Placental pericyte (primary cell): ENCODE measurements around the gene CASP9. TPM values are rescaled to one million over a fixed set of nuclear protein-coding genes. Genes with fewer than 3 reads are reported as not detected.

Source experiments
- small RNA-seq: library from RNA; depleted of rRNA; stranded (forward); fragments of <200 nt; gene quantifications from one replicate; pipeline ENCODE3, GENCODE V24; 2012; ENCODE audit warnings: low replicate concordance
- total RNA-seq: library from RNA; depleted of rRNA; stranded (reverse); fragments of >200 nt; gene quantifications from 2 replicates; pipeline ENCODE4 v1.2.3, GENCODE V29; 2012

Gene CASP9
- 8.0 and 9.8 TPM in 2 replicates for total RNA-seq

DNA sequence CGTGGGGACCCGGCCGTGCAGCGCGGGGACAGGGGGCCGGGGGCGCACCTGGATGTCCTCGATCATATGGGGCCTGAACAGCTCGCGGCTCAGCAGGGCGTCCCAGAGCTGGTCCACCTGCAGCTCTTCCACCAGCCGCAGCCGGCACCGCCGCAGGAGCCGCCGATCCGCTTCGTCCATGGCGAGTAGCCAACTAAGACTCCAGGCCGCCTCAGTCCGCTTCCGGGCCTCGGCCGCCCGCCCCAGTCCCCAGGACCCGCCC lies at the start of gene CASP9:
TSS of gene CASP9 (minus strand) at position 195 of the 262 bp plus-strand sequence. CDS start at position 180, 15 bp downstream.

DNA sequence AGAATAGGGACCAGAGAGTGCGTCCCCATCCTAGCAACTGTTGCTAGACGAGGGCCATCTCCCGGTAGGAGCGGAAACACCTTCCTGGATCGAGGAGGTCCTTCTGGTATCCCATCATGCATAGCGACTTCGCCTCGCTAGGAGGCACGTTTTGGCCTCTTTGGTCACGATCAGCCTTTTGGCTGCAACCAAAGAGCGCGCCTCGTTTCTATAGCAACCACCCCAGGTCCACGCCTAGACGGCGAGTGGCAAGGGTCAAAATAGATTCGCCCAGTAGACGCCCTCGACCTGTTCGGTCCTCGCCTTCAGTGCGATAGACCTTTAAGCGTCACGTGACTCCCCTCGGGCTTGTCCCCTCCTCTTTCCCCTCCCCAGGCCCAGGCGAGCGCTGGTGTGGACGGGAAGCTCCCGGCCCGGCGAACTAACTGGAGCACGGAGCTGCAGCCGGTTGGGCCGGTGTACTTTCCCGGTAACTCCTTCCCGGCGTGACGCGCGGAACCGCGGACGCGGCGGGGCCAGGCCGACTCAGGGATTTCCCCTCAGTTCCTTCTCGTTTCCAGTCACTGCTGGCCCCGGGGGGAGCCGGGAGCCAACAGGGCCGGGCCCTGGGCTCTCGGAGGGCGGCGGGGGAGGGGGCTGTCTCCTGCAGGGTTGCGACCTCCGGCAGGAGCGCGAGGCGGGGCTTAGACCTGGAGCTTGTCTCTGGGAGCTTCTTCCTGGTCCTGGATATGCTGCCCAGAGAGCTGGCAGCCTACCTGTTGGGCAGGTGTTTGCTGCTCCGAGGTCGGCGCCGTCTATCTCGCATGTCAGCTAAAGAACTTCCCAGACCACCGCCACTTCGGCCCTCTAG lies 2.7 kb upstream of the CASP9 start, which contains the start of gene DNAJC16:
TSS of gene DNAJC16 (plus strand) at position 359 of the 850 bp plus-strand sequence. CDS start 2,258 bp downstream, outside the sequence.

DNA sequence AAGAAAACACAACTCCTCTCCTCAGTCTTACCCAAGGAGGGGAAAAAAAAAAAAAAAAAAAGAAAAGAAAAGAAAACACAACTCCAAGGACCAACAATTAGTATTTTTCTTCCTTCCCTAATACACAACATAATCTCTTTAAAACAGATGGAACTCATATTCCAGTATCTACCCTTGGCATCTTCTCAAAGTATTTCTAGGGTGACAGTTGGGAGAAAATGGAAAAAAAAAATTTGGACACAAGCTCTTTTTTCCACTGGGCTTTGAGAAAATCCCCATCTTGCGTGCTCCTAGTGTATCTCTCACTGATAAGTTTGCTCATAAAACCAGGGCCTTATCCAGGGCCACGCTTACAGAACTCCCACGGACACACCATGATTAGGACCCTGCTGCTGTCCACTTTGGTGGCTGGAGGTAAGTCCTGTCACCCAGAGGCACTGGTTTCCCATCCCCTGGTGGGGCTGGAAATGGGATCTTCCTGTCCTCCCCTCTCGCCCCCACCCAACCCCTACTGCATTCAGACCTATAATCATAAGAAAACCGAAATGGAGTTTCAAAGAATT lies 48.2 kb downstream of the CASP9 start, which contains the start of gene CELA2B:
TSS of gene CELA2B (plus strand) at position 353 of the 563 bp plus-strand sequence. CDS start at position 375, 22 bp downstream.

DNA sequence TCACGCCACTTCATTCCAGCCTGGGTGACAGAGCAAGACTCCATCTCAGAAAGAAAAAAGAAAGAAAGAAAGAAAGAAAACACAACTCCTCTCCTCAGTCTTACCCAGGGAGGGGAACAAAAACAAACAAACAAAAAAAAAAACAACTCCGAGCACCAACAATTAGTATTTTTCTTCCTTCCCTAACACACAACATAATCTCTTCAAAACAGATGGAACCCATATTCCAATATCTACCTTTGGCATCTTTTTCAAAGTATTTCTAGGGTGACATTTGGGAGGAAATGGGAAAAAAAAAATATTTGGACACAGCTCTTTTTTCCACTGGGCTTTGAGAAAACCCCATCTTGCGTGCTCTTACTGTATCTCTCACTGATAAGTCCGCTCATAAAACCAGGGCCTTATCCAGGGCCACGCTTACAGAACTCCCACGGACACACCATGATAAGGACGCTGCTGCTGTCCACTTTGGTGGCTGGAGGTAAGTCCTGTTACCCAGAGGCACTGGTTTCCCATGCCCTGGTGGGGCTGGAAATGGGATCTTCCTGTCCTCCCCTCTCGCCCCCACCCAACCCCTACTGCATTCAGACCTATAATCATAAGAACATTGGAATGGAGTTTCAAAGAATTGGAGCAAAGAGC lies 67.6 kb downstream of the CASP9 start, which contains the start of gene CELA2A:
TSS of gene CELA2A (plus strand) at position 420 of the 642 bp plus-strand sequence. CDS start at position 442, 22 bp downstream.

Small RNA genes lying within 50 kb of the gene (small RNA-seq; reads per million reads assigned to genes)
- 0.75 reads per million, percentile 33 among the genes with 10 or more reads in this experiment for gene SCARNA21B

Other genes with a start within 250 kb of the CASP9 start
- gene EFHD2, start 114.3 kb downstream of the CASP9 start, total RNA-seq = 27.8 and 135 TPM in 2 replicates
- not detected in 2 replicates for gene CTRC, start 85.8 kb downstream of the CASP9 start, total RNA-seq
- 0.44 TPM in 1 of 2 replicates, not detected in the other for gene CELA2A, start 67.5 kb downstream of the CASP9 start, total RNA-seq
- gene CELA2B, start 48.1 kb downstream of the CASP9 start, total RNA-seq = not detected in 2 replicates
- 20.0 and 23.4 TPM in 2 replicates for gene DNAJC16, start 2.6 kb upstream of the CASP9 start, total RNA-seq
- gene AGMAT, start 60.8 kb upstream of the CASP9 start, total RNA-seq = 0.44 and 2.3 TPM in 2 replicates
- gene DDI2, start 93.2 kb upstream of the CASP9 start, total RNA-seq = 19.0 and 25.5 TPM in 2 replicates
- 62.7 and 95.0 TPM in 2 replicates for gene PLEKHM2, start 160.1 kb upstream of the CASP9 start, total RNA-seq
- gene SLC25A34, start 212.0 kb upstream of the CASP9 start, total RNA-seq = 0.22 and 0.43 TPM in 2 replicates
- gene TMEM82, start 218.3 kb upstream of the CASP9 start, total RNA-seq = not detected in 2 replicates
- gene FBLIM1, start 234.6 kb upstream of the CASP9 start, total RNA-seq = 152 and 186 TPM in 2 replicates